CD4-positive, alpha-beta T cell treated with Interleukin-17A for 4 hours (primary cell): ENCODE measurements around the gene CREB3L1.
"Not testable (repeated sequence)": the region's sequence is repeated elsewhere in the genome, so short reads cannot be mapped to it uniquely, and the experiment has no call there.

Experiments
- DNase-seq: peaks from one replicate; pipeline ENCODE4 v3.0.0-alpha.2; 2020; ENCODE audit warnings: mixed read lengths

Gene CREB3L1

DNA sequence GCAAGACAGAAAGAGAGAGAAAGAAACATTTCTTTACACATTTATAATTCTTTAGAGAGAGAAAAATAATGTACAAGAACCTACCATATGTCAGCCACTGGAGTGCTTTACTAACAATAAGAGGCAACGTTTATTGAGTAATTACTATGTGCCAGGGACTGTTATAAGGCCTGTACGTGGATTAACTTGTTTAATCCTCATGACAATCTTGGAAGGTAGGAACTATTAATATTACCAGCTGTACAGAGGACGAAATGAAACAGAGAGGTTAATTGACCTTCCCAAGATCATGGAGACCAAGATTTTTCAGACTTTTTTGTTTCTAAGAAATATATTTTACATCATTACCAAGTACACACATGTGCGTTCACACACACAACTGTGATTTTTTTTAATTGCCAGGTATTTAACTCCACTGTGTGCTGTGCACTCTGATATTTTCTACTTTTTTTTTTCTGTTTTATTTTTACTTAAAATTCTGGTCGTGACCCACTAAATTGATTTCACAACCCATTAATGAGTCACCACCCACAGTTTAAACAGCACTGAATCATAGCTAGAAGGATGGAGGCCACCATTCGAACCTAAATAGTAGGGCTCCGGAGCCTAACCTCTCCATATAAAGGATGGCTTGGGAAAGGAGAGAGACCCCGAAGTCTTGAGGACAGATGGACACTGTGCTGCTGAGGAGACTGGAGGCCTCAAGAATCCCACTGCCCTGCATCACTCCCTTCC, 21.4 kb downstream of the CREB3L1 start:
- DNase-seq, result no peak

DNA sequence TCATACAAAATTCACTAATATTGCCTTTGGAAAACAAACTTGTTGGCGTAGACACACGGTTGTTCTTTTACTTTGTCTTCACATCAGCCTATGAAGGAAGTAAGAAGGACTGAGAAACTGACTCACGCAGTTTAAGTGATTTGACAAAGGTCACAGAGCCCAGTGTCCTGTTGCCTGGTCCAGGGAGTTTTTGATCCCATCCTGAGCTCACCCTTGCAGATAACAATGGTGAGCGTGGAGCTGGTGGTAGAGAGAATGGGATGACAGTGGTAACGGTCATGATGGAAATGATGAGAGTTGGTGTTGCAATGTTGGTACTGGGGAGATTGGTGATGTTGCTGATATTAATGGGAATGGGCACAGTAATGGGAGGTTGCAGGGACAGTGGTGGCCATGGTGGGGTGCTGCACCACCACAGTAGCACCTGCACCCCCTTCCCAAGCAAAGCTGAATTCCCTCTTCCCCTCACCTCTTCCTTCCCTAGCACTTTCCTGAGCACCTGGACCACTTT, 22.0 kb downstream of the CREB3L1 start:
- DNase-seq, result no peak

DNA sequence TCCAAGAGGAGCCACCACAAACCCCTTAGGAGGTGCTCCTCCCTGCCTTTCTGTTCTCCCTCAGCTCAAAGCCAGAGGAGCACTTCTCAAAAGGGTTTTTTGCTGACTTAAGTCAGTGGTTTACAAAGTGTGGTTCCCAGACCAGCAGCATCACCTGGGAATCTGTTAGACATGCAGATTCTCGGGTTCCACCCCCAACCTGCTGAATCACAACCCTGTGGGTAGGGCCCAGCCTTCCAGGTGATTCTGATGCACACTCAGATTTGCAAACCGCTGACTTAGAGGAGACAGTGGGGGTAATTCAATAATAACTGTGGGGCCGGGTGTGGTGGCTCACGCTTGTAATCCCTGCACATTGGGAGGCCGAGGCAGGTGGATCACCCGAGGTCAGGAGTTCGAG, 22.8 kb downstream of the CREB3L1 start:
- DNase-seq, result no peak

DNA sequence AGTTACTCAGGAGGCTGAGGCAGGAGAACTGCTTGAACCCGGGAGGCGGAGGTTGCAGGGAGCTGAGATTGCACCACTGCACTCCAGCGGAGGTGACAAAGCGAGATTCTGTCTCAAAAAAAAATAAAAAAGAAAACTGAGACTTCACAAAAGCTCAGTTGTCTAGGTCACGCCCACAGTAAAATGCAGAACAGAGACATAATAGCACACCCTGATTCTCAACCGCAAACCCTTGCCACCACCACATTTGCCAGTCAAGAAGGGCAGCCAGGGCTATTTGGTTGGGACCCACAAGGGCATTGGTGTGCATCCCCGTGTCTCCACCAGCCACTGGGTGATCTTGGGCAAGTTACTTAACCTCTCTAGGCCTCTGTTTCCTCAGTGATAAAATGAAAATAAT, 25.4 kb downstream of the CREB3L1 start:
- no peak for DNase-seq

DNA sequence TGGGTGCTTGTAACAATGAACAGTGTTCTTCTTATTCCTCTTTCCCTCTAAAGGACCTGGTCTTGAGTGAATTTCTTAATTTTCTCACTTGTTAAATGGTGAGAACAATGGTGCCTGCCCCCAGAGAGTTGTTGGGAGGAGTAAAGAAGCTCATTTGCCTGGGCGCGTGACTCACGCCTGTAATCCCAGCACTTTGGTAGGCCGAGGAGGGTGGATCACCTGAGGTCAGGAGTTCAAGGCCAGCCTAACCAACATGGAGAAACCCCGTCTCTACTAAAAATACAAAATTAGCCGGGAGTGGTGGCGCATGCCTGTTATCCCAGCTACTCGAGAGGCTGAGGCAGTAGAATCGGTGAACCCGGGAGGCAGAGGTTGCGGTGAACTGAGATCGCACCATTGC, 26.6 kb downstream of the CREB3L1 start:
- DNase-seq, result not testable (repeated sequence)

DNA sequence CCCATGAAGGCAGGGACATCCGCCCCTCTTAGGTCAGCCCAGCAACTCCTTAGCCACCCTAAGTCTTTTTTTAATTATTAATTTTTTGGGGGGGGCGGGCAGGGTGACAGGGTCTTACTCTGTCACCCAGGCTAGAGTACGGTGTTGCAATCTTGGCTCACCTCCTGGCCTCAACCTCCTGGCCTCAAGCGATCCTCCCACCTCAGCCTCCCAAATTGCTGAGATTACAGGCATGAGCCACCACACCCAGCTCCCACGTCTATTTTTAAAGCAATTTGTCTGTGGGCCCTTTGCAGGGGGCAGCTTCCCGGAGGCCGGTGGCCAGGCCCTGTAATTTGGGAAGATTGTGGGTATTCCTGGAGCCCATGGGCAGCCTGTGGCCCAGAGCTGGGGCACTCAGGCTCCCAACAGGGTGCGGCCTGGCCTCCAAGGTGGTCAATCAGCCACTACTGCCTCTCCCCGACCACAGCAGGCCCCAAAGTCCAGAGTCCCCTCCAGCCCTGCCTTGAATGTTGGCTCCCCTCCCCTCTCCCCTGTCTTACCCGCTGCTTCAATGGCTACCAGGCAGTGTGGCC, 27.2 kb downstream of the CREB3L1 start:
- DNase-seq, result no peak

DNA sequence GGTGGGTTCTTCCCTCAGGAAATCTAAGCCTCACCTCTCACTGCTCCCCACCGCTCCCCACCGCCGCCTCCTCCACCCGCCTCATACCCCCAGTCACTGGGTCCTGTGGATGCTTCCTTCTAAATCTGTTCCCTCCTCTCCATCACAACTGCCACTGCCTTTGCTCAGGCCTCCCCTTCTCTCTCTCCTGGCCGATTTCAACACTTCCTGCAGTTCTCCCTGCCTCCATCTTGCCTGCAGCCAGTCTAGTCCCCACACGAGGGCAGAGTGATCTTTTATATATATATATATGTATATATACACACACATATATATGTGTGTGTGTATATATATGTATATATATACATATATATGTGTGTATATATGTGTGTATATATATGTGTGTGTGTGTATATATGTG, 27.8 kb downstream of the CREB3L1 start:
- peak; percentile 25 for DNase-seq

DNA sequence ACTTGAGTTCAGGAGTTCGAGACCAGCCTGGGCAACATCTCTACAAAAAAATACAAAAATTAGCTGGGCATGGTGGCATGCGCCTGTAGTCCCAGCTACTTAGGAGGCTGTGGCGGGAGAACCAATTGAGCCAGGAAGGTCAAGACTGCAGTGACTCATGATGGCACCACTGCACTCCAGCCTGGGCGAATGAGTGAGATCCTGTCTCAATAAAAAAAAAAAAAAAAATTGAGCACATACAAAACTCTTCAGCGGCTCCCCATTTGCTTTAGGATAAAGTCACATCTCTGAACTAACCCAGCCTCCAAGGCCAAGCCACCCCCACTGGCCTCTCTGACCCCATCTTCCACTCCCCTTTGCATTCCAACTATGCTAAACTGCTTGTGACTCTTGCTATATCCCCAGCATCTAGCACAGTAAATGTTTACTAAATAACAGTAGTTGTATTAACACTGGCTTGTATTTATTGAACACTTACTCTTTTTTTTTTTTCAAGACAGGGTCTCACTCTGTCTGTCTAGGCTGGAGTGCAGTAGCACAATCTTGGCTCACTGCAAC, 28.9 kb downstream of the CREB3L1 start:
- no peak for DNase-seq

DNA sequence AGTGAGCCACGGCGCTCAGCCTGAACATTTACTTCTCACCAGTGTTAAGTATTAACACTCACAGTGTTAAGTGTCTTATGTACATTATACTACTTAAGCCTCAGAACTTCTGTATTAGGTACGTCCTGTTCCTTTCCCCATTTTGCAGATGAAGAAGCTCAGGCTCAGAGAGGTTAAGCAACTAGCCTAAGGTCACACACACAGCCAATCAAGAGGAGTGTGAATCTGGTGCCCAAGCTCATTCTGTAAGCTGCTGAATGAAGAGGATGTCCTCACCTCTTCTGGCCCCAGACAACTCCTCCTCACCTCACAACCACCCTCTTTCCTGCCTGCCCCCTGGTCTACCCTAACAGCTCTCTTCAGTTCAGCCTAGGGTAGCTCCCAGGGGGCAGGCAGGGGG, 29.9 kb downstream of the CREB3L1 start:
- DNase-seq, result no peak

DNA sequence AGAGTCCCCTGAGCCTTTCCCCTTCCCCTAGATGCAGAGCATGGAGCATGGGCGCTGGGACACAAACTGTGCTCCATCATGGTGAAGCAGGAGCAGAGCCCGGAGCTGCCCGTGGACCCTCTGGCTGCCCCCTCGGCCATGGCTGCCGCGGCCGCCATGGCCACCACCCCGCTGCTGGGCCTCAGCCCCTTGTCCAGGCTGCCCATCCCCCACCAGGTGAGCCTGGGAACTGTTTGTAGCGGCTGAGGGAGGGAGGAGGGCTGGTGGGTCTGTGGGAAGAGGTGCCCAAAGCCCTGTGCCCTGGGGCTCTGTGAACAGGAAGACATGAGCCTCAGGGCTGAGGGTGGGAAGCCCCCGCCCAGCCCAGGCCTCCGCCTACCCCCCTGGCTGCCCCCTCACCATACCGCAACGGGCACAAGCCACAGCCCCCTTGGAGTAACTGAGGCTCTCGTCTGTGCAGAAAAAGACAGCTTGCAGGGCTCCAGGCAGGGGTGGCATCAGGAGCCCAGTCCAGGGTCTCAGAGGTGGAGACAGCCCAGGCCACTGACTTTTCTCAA, 30.4 kb downstream of the CREB3L1 start:
- no peak for DNase-seq

DNA sequence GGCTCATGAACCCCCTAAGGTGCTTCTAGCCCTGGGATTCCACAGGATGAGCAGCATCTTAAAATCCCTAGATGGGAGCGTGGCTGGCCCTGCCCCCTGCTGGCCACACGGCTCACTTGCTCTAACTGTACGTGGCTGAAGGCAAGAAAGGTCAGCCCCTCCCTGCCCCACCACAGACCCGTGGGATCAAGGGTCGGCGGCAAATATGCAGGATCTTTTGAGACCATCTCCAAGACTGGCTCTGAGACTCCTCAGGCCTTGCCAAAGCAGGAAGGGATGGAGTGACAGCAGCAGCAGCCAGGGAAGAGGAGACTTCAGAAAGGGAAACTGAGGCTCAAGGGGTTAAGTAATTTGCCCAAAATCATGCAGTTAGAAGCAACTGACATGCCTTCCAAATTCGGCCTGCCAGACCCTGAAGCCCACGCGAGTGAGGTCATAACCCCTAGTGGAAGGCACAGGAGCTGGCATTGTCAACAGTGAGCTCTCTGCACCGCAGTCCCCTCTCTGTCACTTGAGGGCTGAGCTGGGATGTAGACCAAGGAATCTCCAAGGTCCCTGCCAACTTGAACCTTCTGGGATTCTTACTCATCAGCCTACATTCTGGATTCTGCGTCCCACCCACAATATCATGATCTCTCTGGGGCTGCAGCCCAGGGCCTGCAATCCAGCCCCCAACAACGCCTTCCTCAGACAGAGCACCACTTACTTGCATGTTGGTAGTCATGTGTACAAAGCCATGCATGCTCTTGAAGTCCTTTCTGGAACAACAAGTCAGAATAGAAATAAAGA, 31.4 kb downstream of the CREB3L1 start:
- DNase-seq, result peak; percentile 80

DNA sequence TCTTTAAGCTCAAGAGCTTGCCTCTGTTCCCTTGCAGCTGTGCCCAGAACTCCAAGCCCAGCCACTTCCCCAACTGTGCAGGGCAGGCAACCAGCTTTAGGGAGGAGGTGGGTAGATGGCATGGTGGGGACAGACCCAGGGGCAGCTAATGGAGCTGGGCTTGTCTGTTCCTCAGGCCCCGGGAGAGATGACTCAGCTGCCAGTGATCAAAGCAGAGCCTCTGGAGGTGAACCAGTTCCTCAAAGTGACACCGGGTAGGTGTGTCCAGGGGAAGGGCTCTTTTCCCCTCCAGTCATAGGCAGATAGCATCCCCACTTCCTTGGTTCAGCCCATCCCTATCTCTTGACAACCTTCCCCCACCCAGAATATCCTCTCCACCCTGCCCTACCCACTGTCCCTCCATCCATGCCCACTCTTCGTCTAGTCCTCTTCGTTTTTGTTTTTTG, 32.4 kb downstream of the CREB3L1 start:
- DNase-seq, result peak; percentile 27

DNA sequence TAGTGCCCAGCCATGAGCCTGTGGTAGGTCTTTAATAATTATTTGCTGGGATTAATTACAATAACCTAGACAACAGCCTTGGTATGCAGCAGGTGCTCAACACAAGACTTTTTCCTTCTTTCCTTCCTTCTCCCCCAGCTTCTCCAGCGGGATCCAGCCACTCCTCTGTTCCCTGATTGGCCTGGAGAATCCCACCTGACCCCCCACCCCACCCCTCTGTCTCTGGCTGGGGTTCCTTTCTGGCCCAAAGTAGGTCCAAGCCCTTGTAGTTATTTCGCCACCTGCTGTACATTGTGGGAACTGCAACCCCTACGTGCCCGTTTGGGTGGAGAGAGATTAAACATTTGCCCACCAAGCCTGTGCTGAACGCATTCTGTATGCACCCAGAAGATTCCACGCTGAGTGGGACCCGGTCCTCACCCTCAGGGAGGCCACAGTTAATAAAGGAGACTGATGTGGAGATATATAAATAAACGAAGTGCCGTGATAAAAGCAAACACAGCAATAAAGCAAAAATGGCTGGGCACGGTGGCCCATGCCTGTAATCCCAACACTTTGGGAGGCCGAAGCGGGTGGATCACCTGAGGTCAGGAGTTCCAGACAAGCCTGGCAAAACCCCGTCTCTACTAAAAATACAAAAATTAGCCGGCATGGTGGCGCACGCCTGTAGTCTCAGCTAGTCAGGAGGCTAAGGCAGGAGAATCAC, 37.7 kb downstream of the CREB3L1 start:
- DNase-seq, result peak; percentile 82

DNA sequence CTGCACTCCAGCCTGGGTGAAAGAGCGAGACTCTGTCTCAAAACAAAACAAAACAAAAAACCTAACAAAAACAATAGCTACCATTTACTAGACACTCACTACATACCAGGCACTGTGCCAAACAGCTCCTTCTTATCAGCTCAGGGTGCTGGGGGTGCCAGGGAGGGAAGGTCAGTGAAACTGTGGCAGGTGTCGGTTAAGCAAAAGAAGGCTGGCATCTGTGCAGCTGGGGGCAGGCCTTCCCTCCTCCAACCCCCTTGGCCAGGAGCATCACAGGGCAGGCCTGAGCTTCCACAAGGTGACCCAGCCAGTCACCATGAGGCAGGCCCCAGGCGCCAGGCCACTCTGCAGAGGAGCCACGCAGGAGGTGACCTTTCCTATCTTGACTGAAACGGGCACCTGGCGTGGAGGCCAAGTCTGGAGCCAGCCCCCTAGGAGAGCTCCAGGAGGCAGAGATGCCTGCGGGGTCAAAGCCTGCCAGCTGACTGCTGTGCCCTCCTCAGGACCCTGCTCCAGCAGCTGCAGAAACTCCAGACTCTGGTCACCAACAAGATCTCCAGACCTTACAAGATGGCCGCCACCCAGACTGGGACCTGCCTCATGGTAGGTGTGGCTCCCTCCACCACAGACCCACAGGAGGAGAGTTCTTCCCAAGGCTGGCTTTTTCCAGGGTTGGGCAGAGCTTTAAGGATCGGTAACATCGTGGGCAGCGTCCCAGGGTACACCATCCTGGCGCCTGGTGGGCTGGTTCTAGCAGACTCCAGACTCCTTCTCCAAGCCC, 38.5 kb downstream of the CREB3L1 start:
- DNase-seq, result no peak

DNA sequence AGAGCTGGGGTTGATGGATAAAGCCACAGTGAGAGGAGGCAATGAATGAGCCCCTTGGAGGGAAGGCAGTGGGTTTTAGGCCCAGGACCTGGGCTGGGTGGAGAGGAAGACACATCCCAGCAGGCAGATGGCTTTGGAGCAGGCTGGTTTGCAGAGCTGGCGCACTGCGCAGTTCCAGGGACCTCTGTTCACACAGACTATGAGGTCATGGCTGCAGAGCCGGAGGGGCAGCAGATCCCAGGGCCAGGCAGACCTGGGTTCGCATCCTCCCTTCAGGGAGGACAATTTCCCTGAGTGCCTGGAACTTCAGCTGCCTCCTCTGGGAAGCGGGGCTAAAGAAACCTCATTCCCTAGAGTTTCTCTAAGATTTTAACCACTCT, 41.6 kb downstream of the CREB3L1 start:
- no peak for DNase-seq

DNA sequence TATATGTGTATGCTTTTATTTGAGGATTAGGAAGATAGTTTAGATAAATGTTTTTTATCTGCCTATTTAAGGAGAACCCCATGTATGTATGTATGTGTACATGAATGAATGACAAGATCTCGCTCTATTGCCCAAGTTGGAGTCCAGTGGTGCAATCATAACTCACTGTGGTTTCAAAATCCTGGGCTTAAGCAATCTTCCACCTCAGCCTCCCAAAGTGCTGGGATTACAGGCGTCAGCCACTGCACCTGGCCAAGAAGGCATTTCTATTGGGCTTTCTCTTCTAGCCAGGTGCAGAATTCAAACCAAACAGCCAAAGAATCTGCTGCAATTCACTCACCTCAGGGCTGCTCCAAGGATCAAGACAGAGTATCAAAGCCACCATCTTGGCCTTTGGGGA, 44.3 kb downstream of the CREB3L1 start:
- no peak for DNase-seq

DNA sequence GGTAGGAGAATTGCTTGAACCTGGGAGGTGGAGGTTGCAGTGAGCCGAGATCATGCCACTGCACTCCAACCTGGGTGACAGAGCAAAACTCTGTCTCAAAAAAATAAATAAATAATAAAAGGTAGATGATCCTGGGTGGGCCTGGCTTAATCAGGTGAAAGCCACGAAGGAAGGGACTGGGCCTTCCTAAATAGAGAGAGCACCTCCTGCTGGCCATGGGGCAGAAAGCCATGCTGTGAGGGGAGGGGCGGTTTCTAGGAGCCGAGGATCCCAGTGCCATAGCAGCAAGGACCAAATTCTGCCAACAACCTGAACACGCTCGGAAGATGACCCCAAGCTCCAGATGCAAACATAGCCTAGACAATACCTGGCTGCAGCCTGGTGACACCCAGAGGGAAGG, 45.3 kb downstream of the CREB3L1 start:
- no peak for DNase-seq

DNA sequence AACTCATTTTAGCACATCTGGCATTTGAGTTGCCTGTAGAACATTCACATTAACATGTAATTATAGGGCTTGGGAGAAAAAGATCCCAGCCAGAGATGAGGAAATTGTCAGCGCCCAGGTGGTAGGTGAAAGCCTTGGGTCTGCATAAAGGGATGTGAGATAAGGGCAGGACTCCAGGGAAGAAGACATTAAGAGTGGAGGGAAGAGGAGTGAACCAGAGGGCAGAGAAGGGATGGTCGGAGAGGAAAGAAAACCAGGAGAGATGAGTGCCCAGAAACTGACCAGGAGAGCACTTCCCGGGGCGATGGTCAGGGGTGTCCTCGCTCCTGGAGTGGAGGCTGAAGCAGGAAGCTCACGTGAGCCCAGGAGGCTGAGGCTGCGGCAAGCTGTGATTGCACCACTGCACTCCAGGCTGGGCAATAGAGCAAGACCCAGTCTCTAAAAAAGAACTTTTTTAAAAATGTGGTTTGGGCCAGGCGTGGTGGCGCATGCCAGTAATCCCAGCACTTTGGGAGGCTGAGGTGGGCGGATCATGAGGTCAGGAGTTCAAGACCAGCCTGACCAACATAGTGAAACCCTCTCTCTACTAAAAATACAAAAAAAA, 49.5 kb downstream of the CREB3L1 start:
- DNase-seq, result no peak

DNA sequence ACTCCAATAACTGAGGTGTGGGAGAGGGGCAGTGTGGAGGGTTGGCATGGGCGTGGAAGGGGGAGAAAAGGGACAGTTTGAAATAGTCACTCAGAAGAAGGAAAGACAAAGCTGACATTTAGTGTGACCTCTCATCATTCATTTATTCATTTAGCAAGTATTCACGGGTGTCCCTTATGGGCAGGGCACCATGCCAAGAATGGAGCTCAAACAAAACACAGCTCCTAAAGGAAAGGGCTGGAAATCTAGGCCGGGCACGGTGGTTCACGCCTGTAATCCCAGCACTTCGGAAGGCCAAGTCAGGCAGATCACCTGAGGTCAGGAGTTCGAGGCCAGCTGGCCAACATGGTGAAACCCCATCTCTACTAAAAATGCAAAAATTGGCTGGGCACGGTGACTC, 50.4 kb downstream of the CREB3L1 start:
- DNase-seq, result no peak

DNA sequence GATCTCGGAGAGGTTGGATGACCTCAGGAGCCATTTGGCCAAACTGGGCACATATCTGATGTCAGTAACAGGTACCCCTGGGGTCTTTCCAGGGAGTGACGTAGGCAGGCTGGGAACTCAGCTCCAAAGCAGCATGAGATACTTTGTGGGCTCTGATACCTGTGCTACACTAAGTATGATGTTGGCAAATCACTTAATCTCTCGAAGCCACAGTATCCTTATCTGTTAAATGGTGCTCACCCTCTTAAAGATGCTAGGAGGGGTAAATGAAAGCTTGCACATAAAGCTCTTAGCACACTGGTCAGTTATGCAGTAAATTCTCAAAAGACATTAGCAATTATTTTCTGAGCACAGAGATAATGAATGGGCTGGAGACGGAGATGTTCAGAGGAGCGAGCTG, 52.7 kb downstream of the CREB3L1 start:
- DNase-seq, result no peak

DNA sequence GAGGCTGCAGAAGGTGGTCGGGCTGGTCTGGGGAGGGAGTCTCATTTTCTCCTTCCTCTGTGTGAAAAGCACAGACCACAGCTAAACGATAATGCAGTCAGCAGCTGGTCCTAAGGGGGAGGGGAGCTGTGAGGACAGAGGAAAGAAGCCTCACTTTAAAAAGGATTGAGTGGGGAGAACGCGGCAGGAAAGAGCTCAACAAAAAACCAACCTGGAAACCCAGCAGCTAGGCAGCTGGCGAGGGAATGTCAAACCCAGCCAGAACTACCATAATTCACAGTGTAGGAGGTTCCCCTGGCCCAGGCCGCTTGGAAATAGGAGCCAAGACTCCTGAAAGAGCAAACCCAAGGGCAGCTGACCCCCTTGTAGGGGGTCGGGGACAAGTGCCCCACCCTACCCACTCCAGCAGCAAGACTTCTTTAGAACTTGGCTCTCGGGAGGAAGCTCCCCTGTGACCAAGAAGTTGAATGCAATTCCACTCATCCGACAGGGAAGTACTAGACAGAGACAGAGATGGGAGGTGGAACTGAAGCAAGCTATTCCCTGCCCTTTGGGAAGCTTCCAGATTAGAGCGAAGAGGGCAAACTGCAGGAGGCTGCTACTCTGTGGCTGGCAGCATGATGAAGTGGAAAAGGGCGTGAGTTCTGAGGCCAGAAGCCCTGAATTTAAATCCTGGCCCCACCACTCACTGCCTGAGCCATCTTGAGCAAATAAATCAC, 53.3 kb downstream of the CREB3L1 start:
- no peak for DNase-seq
